SU-DHL-6 (cell line): ENCODE measurements around the gene LAPTM4A.

Experiments used
- EZH2phosphoT487 ChIP-seq: fragments of 200-600 bp; sonication (generic), shearing (Covaris generic); conservative IDR thresholded peaks from 2 replicates; pipeline ENCODE4 v1.6.1; 2018; ENCODE audit warnings: mild to moderate bottlenecking, antibody characterized with exemption, low read length, moderate library complexity, mixed read lengths
- TF ChIP-seq, protein P1 (sequence below): fragments of 200-600 bp; sonication (generic); IDR thresholded peaks from one replicate; pipeline ENCODE4 v1.5.1; 2017; ENCODE audit warnings: antibody characterized with exemption, mild to moderate bottlenecking, low read length, moderate library complexity; ENCODE audit not compliant: insufficient read depth, poor library complexity, severe bottlenecking

DNA sequence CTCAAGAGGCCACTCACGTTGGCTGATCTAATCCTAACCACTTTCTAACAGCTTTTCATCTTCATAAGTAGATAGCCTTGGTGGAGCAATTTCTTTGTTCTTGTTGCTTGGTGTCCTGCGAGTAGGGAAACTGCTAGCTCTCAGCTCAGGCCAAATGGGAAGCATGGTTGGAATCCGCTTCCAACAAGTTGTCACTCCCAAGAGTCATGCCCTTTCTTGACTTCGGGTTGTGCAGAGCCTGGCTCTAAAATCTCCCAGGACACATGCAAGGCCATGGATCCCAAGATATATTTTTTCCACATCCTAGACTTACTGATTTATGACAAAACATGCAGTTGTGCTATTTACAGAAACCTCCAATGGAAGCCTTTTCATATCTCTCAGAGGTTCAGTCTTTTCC, 31.7 kb downstream of the LAPTM4A start:
- TF ChIP-seq, protein P1, sequence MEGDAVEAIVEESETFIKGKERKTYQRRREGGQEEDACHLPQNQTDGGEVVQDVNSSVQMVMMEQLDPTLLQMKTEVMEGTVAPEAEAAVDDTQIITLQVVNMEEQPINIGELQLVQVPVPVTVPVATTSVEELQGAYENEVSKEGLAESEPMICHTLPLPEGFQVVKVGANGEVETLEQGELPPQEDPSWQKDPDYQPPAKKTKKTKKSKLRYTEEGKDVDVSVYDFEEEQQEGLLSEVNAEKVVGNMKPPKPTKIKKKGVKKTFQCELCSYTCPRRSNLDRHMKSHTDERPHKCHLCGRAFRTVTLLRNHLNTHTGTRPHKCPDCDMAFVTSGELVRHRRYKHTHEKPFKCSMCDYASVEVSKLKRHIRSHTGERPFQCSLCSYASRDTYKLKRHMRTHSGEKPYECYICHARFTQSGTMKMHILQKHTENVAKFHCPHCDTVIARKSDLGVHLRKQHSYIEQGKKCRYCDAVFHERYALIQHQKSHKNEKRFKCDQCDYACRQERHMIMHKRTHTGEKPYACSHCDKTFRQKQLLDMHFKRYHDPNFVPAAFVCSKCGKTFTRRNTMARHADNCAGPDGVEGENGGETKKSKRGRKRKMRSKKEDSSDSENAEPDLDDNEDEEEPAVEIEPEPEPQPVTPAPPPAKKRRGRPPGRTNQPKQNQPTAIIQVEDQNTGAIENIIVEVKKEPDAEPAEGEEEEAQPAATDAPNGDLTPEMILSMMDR, result no peak
- no peak for TF ChIP-seq EZH2phosphoT487
